RWPE1 (cell line): ENCODE data around the gene TUSC2.

Source experiments
- CTCF ChIA-PET: fragments of 350-600 bp; sonication (Branson Sonifier 250); formaldehyde crosslinking; extraction: SDS; loops from one replicate; lab custom pipeline; 2021; lab: Yijun Ruan, JAX
- POLR2A ChIA-PET: fragments of 400-600 bp; formaldehyde crosslinking; extraction: SDS; loops from one replicate; lab custom pipeline; 2020; ENCODE audit warnings: antibody characterized with exemption; ENCODE audit not compliant: low non-redundant PET; lab: Yijun Ruan, JAX
- DNase-seq: peaks from one replicate; pipeline ENCODE4 v3.0.0; 2012; ENCODE audit warnings: low spot score
- H3K27ac ChIP-seq: fragments of 450-650 bp; 2 replicates; pipeline ENCODE4 v1.5.1; 2017
- TF ChIP-seq, protein P1 (sequence below): fragments of 450-650 bp; conservative IDR thresholded peaks from 2 replicates; pipeline ENCODE4 v1.5.1; 2017; ENCODE audit warnings: low read depth, mild to moderate bottlenecking

TUSC2 gene

DNA sequence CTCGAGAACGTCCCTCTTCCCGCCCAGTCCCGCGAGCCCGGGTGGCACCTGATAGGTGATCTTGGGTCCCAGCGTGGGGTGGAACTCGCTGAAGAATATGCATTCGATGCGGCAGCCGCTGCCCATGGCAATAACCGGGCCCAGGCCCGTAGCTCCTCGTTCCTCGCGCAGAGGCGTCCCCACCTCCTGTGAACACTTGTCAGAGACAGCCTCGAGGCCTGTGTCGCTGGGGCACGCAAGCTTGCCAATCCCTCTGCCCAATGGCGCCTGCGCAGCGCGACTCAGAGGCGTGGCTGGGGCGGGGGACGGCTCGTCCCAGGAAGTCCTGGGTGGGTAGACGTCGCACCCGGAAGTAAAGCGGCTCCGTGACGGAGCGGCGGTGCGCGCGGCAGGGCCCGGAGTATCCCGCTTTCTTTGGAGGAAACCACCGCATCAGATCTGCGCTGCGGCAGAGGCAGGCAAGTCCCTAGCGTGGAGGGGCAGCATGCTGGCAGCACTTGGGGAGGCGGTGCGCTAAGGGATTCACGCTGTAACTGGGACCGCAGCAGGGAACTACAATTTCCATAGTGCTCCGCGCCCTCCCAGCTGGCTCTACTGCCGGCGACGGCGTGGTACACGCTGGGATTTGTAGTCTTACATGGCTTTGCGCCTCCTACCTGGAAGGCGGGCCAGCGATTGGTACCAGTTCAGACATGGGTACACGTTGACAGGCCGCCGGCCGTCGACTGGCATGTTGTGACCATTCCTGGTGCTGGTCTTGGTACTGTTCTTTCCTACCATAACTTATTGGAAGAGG lies 22.7 kb upstream of the TUSC2 start, which contains the start of the genes CYB561D2 and NPRL2:
CYB561D2 (plus strand) TSS at position 336 of the 796 bp plus-strand sequence. CDS start 572 bp downstream, outside the sequence.
NPRL2 (minus strand) TSS at position 249 of the 796 bp plus-strand sequence; CDS start at position 126, 123 bp downstream.
- DNase-seq = peak; percentile 81
- TF ChIP-seq, protein P1, sequence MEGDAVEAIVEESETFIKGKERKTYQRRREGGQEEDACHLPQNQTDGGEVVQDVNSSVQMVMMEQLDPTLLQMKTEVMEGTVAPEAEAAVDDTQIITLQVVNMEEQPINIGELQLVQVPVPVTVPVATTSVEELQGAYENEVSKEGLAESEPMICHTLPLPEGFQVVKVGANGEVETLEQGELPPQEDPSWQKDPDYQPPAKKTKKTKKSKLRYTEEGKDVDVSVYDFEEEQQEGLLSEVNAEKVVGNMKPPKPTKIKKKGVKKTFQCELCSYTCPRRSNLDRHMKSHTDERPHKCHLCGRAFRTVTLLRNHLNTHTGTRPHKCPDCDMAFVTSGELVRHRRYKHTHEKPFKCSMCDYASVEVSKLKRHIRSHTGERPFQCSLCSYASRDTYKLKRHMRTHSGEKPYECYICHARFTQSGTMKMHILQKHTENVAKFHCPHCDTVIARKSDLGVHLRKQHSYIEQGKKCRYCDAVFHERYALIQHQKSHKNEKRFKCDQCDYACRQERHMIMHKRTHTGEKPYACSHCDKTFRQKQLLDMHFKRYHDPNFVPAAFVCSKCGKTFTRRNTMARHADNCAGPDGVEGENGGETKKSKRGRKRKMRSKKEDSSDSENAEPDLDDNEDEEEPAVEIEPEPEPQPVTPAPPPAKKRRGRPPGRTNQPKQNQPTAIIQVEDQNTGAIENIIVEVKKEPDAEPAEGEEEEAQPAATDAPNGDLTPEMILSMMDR = no peak
- H3K27ac ChIP-seq = peak within 1 kb of the TSS; percentile 95
- POLR2A ChIA-PET = interaction anchor here (0.9 kb wide), 1 partner anchor 10 kb away, joined by 3 read pairs; the partner anchor contains the start of gene RASSF1
- CTCF ChIA-PET = interaction anchor here (0.6 to 0.9 kb wide), 3 partner anchors 26 to 200 kb away, joined by 3 read pairs; no protein-coding TSS in a partner anchor

DNA sequence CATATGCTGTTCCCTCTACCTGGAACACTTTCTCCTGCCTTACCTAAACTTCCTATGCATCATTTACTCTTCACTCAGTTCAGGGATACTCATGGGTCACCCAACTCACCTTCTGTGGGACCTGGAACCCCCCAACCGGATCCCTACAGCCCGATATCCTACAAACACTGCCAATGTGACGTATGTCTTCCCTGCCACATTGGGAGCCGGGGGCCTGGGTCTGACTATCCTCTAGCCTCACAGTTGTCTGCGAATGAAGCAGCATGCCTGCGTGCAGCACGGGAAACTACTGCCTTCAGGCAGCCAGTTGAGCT lies 22.1 kb upstream of the TUSC2 start:
- TF ChIP-seq, protein P1 = no peak
- POLR2A ChIA-PET = interaction anchor here (0.6 to 0.9 kb wide), 2 partner anchors 10 to 147 kb away, joined by 3 to 5 read pairs; partner anchors contain the start of gene RASSF1
- peak overlapping the region; percentile 95 for H3K27ac ChIP-seq
- DNase-seq = no peak
- CTCF ChIA-PET = interaction anchor here (0.6 kb wide), 1 partner anchor 25 kb away, joined by 3 read pairs; no protein-coding TSS in a partner anchor

DNA sequence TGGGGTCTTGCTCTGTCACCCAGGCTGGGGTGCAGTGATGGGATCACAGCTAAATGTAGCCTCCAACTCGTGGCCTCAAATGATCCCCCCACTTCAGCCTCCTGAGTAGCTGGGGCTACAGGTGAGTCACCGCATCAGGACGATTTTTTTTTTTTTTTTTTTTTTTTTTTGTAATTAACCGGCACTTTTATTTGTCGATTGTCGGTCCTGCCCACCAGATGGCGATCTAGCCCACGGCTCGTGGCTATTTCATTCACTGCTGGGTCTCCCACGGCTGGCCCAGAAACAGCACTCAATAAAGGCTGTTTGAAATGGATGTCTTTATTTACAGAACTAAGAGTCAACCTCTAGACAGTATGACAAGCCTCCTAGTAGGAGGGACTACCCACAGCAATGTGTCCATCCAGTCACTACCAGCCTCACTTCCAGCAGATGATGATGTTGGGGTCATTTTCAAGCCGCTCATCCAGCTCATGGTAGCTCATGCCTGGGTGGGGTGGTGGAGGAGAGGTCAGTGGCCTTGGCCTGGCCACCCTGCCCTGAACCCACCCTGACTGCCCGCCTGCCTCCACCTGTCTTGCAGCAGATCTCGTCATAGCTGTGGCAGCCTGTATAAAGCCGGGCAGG lies 19.3 kb upstream of the TUSC2 start:
- CTCF ChIA-PET = interaction anchor here (0.6 to 1.3 kb wide), 5 partner anchors 74 to 1108 kb away, joined by 3 to 4 read pairs (median 3); no protein-coding TSS in a partner anchor
- TF ChIP-seq, protein P1 = peak; percentile 75
- H3K27ac ChIP-seq = peak overlapping the region; percentile 95
- DNase-seq = no peak
- POLR2A ChIA-PET = no interaction called here

DNA sequence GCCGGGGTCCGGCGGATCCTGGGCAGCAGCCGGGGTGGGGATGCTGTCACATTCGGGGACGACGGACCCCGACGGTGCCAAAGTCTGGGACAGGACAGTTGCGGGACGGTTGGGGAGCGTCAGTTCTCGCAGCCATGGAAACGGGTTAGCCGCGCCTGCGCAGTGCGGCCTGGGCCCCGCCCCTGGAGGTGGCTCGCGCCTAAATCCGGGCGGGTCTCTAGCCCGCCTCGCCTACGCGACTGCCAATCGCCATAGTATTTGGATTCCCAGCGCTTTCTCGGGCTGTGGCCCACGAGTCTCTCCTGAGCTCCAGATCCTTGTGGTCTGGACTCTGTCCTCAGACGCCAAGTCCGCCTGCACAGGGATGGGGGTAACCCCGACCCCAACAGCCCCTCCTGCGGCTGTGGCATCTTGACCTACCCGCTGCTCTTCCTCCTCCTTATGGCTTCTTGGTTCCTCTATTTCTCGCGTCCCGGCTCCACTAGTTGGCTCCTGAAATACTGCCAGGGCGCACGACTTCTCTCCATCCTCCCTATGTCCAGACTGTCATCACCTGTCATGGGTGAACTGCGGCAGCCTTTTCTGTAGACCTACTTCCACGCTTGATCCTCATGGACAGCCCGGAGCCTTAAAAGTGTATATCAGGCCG lies 17.7 kb upstream of the TUSC2 start, which contains the start of gene ZMYND10:
ZMYND10 (minus strand) TSS at position 147 of the 649 bp plus-strand sequence. CDS start 153 bp downstream, outside the sequence.
- ChIA-PET CTCF (no interaction called here), POLR2A (interaction anchor here (0.6 kb wide), 1 partner anchor 24 kb away, joined by 3 read pairs; no protein-coding TSS in a partner anchor)
- peak within 1 kb of the TSS; percentile 95 for H3K27ac ChIP-seq
- TF ChIP-seq, protein P1 = no peak
- DNase-seq = peak; percentile 80

DNA sequence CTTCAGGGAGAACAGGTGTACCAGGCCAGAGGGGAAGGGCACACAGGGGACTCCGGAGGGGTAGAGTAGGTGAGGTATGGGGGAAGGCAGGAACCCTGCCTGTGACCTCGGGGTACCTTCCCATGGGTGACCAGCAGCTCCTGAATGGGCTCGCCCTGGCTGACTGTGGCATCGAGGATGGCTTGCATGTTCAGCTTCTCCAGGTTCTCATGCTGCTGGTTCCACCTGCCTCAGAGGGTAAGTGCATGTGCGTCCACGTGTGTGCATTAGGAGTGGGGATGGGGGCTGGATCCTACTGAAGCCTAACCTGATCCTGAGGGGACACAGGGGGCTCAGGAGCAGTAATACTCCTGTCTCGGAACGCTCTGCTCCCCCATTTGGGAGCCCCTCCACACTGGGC lies 17.0 kb upstream of the TUSC2 start:
- DNase-seq = no peak
- ChIA-PET POLR2A (interaction anchor here (0.6 kb wide), 1 partner anchor 23 kb away, joined by 3 read pairs; no protein-coding TSS in a partner anchor), CTCF (no interaction called here)
- peak overlapping the region; percentile 95 for H3K27ac ChIP-seq
- TF ChIP-seq, protein P1 = no peak
